HepG2 (cell line): Measurements from ENCODE around the gene AFAP1. TPM values are rescaled to one million over a fixed set of nuclear protein-coding genes. Genes with fewer than 3 reads are reported as not detected.

Experiments used
- GABPB1 ChIP-seq: IDR thresholded peaks from 2 replicates; pipeline ENCODE4 v1.6.1; 2016; ENCODE audit warnings: mild to moderate bottlenecking, missing genetic modification reagents, moderate library complexity, missing compliant biosample characterization
- GPN1 ChIP-seq: sonication (generic); formaldehyde crosslinking; IDR thresholded peaks from 2 replicates; pipeline ENCODE4 v1.5.1; 2020; ENCODE audit warnings: missing genetic modification reagents, borderline replicate concordance
- KDM2A ChIP-seq: sonication (generic); formaldehyde crosslinking; IDR thresholded peaks from 2 replicates; pipeline ENCODE4 v1.4.0; 2020; ENCODE audit warnings: low read depth, missing genetic modification reagents, borderline replicate concordance
- MLX ChIP-seq: IDR thresholded peaks from 2 replicates; pipeline ENCODE4 v1.6.1; 2016
- REST ChIP-seq, 2 experiments: IDR thresholded peaks; 2 replicates each; pipeline ENCODE4 v1.6.1; 2011 to 2012; ENCODE audit warnings: low read length in 2 of 2, borderline replicate concordance in 1 of 2, low read depth in 1 of 2, mild to moderate bottlenecking in 1 of 2, moderate library complexity in 1 of 2
- RFX3 ChIP-seq: IDR thresholded peaks from 2 replicates; pipeline ENCODE4 v1.6.1; 2016; ENCODE audit warnings: missing biosample characterization, missing genetic modification reagents
- SAP130 ChIP-seq: IDR thresholded peaks from 2 replicates; pipeline ENCODE4 v1.6.1; 2016; ENCODE audit warnings: low read depth
- SOX6 ChIP-seq, 2 experiments: fragments of 450-650 bp in 1 of 2; sonication (generic) in 1 of 2; formaldehyde crosslinking in 1 of 2; IDR thresholded peaks; 2 replicates each; pipeline versions ENCODE4 v1.4.0 to v1.6.1; 2017 to 2020; ENCODE audit warnings: antibody characterized with exemption in 1 of 2, mild to moderate bottlenecking in 1 of 2, missing genetic modification reagents in 1 of 2
- ZHX2 ChIP-seq, 2 experiments: sonication (generic) in 1 of 2; formaldehyde crosslinking in 1 of 2; IDR thresholded peaks; 2 replicates each; pipeline versions ENCODE4 v1.6.1 to v1.9.0; 2014 to 2022; ENCODE audit warnings: antibody characterized with exemption in 1 of 2, borderline replicate concordance in 1 of 2, inconsistent platforms in 1 of 2, low read depth in 1 of 2, missing genetic modification reagents in 1 of 2
- ZIK1 ChIP-seq: sonication (generic); formaldehyde crosslinking; IDR thresholded peaks from 2 replicates; pipeline ENCODE4 v1.5.0; 2020; ENCODE audit warnings: mild to moderate bottlenecking, low read depth, missing genetic modification reagents, borderline replicate concordance
- ZNF143 ChIP-seq: sonication (generic); formaldehyde crosslinking; IDR thresholded peaks from 2 replicates; pipeline ENCODE4 v1.4.0; 2020; ENCODE audit warnings: missing genetic modification reagents
- ZNF564 ChIP-seq: sonication (generic); formaldehyde crosslinking; IDR thresholded peaks from 2 replicates; pipeline ENCODE4 v1.8.1; 2023; ENCODE audit warnings: mild to moderate bottlenecking, missing genetic modification reagents
- polyA plus RNA-seq, 8 experiments: library from polyadenylated mRNA; depleted of rRNA in 3 of 8; stranded (reverse) in 7 of 8; unstranded in 1 of 8; fragments of >200 nt; fragmentation: Illumina TruSeq in 4 of 8; extraction: Trizol in 4 of 8; gene quantifications; 2 replicates each; pipeline versions ENCODE4 v1.2.1 to v1.2.3, GENCODE V29; 2011 to 2016; ENCODE audit warnings: low read depth in 4 of 8, missing spikeins in 1 of 8, mixed read lengths in 1 of 8; ENCODE audit not compliant: insufficient read depth in 1 of 8
- total RNA-seq, 5 experiments: library from RNA; depleted of rRNA; stranded (reverse); fragments of >200 nt; fragmentation: Illumina TruSeq; extraction: Trizol; gene quantifications; 2 replicates each; pipeline ENCODE4 v1.2.3, GENCODE V29; 2016; ENCODE audit warnings: low read depth in 1 of 5
- TF ChIP-seq, protein P1 (sequence below): sonication (generic); formaldehyde crosslinking; IDR thresholded peaks from 2 replicates; pipeline ENCODE4 v1.5.1; 2020; ENCODE audit warnings: mild to moderate bottlenecking, missing genetic modification reagents, borderline replicate concordance

AFAP1 gene
- total and polyA plus RNA-seq, 2 of the 13 experiments (the other 11 are each of a cell fraction or from before 2014, with no cell fraction given), result 2.5 TPM

DNA sequence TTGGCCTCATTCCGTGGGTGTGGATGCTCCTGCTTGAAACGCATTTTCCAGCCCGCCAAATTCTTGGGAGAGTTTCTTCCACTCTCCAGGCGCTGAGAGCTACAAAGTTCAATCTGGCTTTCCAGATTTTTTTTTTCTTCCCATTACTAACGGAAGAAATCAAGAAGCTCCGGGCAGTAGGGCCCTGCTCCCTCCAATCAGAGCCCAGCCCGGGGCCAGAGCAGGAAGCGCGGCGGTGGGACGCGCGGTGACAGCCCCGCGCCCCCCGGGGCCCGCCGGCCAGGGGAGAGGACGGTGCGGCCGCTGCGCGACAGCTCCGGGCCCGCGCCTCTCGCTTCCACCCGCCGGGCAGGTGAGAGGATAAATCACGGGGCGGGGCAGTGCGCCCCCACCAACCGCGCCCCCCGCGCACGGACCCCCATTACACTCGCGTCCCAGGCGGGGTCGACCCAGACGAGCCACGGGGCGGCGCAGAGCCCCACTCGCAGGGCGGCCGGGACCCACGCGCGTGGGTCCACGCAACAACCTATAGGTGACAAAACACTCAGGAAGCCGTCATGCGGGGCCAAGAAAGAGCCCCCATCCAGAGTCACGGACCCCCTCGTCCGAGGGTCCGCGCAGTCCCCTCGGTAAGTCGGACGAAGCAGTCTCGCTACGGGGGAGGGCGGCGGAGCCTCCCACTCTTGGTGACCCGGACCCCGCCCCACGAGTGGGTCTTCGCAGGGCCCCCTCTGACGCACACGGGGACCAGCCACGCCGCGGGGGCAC lies 868 bp downstream of the AFAP1 start (continued):
- no peak for TF ChIP-seq ZHX2 (IDR thresholded peaks at IDR 0.05; ENCODE audit: low read depth)
- TF ChIP-seq ZHX2 (CRISPR knock-in tag; IDR thresholded peaks at IDR 0.05; ENCODE audit: borderline replicate concordance), result no peak
- TF ChIP-seq MLX (CRISPR knock-in tag), result no peak
- TF ChIP-seq RFX3 (CRISPR knock-in tag), result no peak
- TF ChIP-seq GPN1 (CRISPR knock-in tag), result no peak
- peak; percentile 17; the same call in 1 of the 2 replicates for TF ChIP-seq GABPB1 (CRISPR knock-in tag)
- TF ChIP-seq SOX6 (IDR thresholded peaks at IDR 0.05), result no peak
- TF ChIP-seq SOX6 (CRISPR knock-in tag; IDR thresholded peaks at IDR 0.05), result 0 out of 2 replicates have a peak, but pooled peaks have one; percentile 13
- TF ChIP-seq ZNF564, result no peak
- TF ChIP-seq ZNF143 (CRISPR knock-in tag), result no peak
- no peak for TF ChIP-seq ZIK1 (CRISPR knock-in tag)
- TF ChIP-seq, protein P1, sequence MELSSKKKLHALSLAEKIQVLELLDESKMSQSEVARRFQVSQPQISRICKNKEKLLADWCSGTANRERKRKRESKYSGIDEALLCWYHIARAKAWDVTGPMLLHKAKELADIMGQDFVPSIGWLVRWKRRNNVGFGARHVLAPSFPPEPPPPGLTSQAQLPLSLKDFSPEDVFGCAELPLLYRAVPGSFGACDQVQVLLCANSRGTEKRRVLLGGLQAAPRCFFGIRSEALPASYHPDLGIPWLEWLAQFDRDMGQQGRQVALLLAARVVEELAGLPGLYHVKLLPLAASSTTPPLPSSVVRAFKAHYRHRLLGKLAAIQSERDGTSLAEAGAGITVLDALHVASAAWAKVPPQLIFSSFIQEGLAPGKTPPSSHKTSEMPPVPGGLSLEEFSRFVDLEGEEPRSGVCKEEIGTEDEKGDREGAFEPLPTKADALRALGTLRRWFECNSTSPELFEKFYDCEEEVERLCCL (CRISPR knock-in tag), result no peak
- TF ChIP-seq KDM2A, result 0 out of 2 replicates have a peak, but pooled peaks have one; percentile 11
- TF ChIP-seq SAP130 (CRISPR knock-in tag), result peak; percentile 18; the same call in 1 of the 2 replicates
- TF ChIP-seq REST (IDR thresholded peaks at IDR 0.05; ENCODE audit: borderline replicate concordance in 1 of 2, low read depth in 1 of 2, low read length in 2 of 2), result no peak
